SK-N-SH (cell line): Measurements from ENCODE around the gene RSPO4. TPM values are rescaled to one million over a fixed set of nuclear protein-coding genes. Genes with fewer than 3 reads are reported as not detected.
A peak's percentile ranks its signal among the peaks of the same experiment; 100 is the strongest.

Experiments
- CTCF ChIA-PET: fragments of 300-600, 350-600 bp; formaldehyde crosslinking; extraction: SDS; loops from one replicate; lab custom pipeline; 2021; lab: Yijun Ruan, JAX
- POLR2A ChIA-PET: fragments of 350-600 bp; sonication (Branson Sonifier 250); formaldehyde crosslinking; extraction: SDS; loops from one replicate; lab custom pipeline; 2020; ENCODE audit warnings: antibody characterized with exemption, inconsistent platforms; lab: Yijun Ruan, JAX
- DNase-seq: peaks from one replicate; pipeline ENCODE4 v3.0.0; 2012
- H2AFZ ChIP-seq: fragments of 200-600 bp; sonication (generic); 2 replicates; pipeline ENCODE4 v1.8.1; 2016; ENCODE audit warnings: antibody characterized with exemption, mild to moderate bottlenecking, low read depth
- H3F3A ChIP-seq: fragments of 200-600 bp; sonication (generic); replicated peaks from 2 replicates; pipeline ENCODE3; 2016; ENCODE audit warnings: antibody characterized with exemption, mild to moderate bottlenecking; ENCODE audit not compliant: insufficient read depth
- H3K27ac ChIP-seq, 2 experiments: fragments of 200-500 bp in 1 of 2; fragments of 200-600 bp in 1 of 2; sonication (Bioruptor generic) in 1 of 2; sonication (generic), shearing (Covaris generic) in 1 of 2; 2 replicates each; pipeline versions ENCODE4 v1.5.1 to v1.6.1; 2014 to 2016; ENCODE audit warnings: low read depth in 2 of 2, inconsistent platforms in 1 of 2, low read length in 1 of 2, mild to moderate bottlenecking in 1 of 2, mixed read lengths in 1 of 2
- H3K27me3 ChIP-seq: fragments of 200-600 bp; sonication (generic), shearing (Covaris generic); 2 replicates; pipeline ENCODE4 v1.6.1; 2016; ENCODE audit warnings: mixed run types; ENCODE audit not compliant: insufficient read depth
- H3K36me3 ChIP-seq, 2 experiments: fragments of 200-500 bp in 1 of 2; fragments of 200-600 bp in 1 of 2; sonication (Bioruptor generic) in 1 of 2; sonication (generic) in 1 of 2; replicated peaks in 1 of 2; 2 replicates each; pipeline versions ENCODE3 to v1.5.1; 2014 to 2016; ENCODE audit warnings: low read length in 1 of 2, mild to moderate bottlenecking in 1 of 2; ENCODE audit not compliant: insufficient read depth in 2 of 2, control insufficient read depth in 1 of 2
- H3K4me1 ChIP-seq, 2 experiments: fragments of 200-500 bp in 1 of 2; fragments of 200-600 bp in 1 of 2; sonication (Bioruptor generic) in 1 of 2; sonication (generic), shearing (Covaris generic) in 1 of 2; 2 replicates each; pipeline versions ENCODE4 v1.5.1 to v1.6.1; 2014 to 2016; ENCODE audit warnings: low read depth in 1 of 2, low read length in 1 of 2, mixed run types in 1 of 2; ENCODE audit not compliant: insufficient read depth in 2 of 2, control insufficient read depth in 1 of 2
- H3K4me2 ChIP-seq: fragments of 200-600 bp; sonication (generic), shearing (Covaris generic); 2 replicates; pipeline ENCODE4 v1.6.1; 2017; ENCODE audit warnings: mixed run types
- H3K4me3 ChIP-seq, 2 experiments: fragments of 200-500 bp in 1 of 2; fragments of 200-600 bp in 1 of 2; sonication (Bioruptor generic) in 1 of 2; sonication (generic), shearing (Covaris generic) in 1 of 2; 2 replicates each; pipeline versions ENCODE4 v1.5.1 to v1.8.1; 2014 to 2016; ENCODE audit warnings: low read depth in 2 of 2, inconsistent platforms in 1 of 2, low read length in 1 of 2, mild to moderate bottlenecking in 1 of 2, mixed read lengths in 1 of 2, moderate library complexity in 1 of 2
- H3K79me2 ChIP-seq: fragments of 200-600 bp; sonication (generic); 2 replicates; pipeline ENCODE4 v1.8.1; 2017; ENCODE audit warnings: mild to moderate bottlenecking; ENCODE audit not compliant: insufficient read depth
- H3K9ac ChIP-seq: fragments of 200-600 bp; sonication (generic); 2 replicates; pipeline ENCODE4 v1.6.1; 2017; ENCODE audit warnings: mixed run types
- H3K9me2 ChIP-seq: fragments of 200-600 bp; sonication (generic); 2 replicates; pipeline ENCODE4 v1.6.1; 2017; ENCODE audit warnings: mixed run types
- H3K9me3 ChIP-seq: fragments of 200-600 bp; sonication (generic); 2 replicates; pipeline ENCODE4 v1.6.1; 2017; ENCODE audit warnings: mixed run types, mild to moderate bottlenecking, moderate library complexity
- H4K20me1 ChIP-seq: fragments of 200-600 bp; sonication (generic); 2 replicates; pipeline ENCODE4 v1.6.1; 2017; ENCODE audit warnings: mild to moderate bottlenecking, mixed run types; ENCODE audit not compliant: insufficient read depth
- CTCF ChIP-seq: fragments of 200-600 bp; sonication (generic); IDR thresholded peaks from 2 replicates; pipeline ENCODE4 v1.6.1; 2017; ENCODE audit warnings: antibody characterized with exemption, mild to moderate bottlenecking, moderate library complexity
- EP300 ChIP-seq, 2 experiments: IDR thresholded peaks; 2 replicates each; pipeline versions ENCODE4 v1.4.0 to v1.6.1; 2012; ENCODE audit warnings: borderline replicate concordance in 1 of 2, low read depth in 1 of 2, low read length in 1 of 2
- FOSL2 ChIP-seq: IDR thresholded peaks from 2 replicates; pipeline ENCODE4 v1.4.0; 2012; ENCODE audit warnings: low read depth, mild to moderate bottlenecking, moderate library complexity, borderline replicate concordance
- MAX ChIP-seq: IDR thresholded peaks from 2 replicates; pipeline ENCODE4 v1.4.0; 2012; ENCODE audit warnings: low read depth
- MXI1 ChIP-seq: IDR thresholded peaks from 2 replicates; pipeline ENCODE4 v1.6.1; 2012; ENCODE audit warnings: mild to moderate bottlenecking, low read depth, low read length, improper control_type of control experiment
- RFX5 ChIP-seq: IDR thresholded peaks from 2 replicates; pipeline ENCODE4 v1.6.1; 2012; ENCODE audit warnings: mild to moderate bottlenecking, improper control_type of control experiment, low read length
- SMC3 ChIP-seq: IDR thresholded peaks from 2 replicates; pipeline ENCODE4 v1.6.1; 2012; ENCODE audit warnings: low read depth, low read length, improper control_type of control experiment
- TAF1 ChIP-seq: IDR thresholded peaks from 2 replicates; pipeline ENCODE4 v1.6.1; 2012; ENCODE audit warnings: low read depth, mild to moderate bottlenecking, low read length, moderate library complexity, borderline replicate concordance
- USF1 ChIP-seq: IDR thresholded peaks from 2 replicates; pipeline ENCODE4 v1.4.0; 2012; ENCODE audit warnings: low read depth, borderline replicate concordance
- USF2 ChIP-seq: fragments of 150-350 bp; IDR thresholded peaks from 2 replicates; pipeline ENCODE4 v1.6.1; 2017; ENCODE audit warnings: antibody characterized with exemption, low read length, low read depth, borderline replicate concordance
- ZBTB33 ChIP-seq: IDR thresholded peaks from 2 replicates; pipeline ENCODE4 v1.4.0; 2012; ENCODE audit warnings: low read depth, borderline replicate concordance
- WGBS: methylation state at CpG from one replicate; pipeline ENCODE4 v1.1.6; 2017; ENCODE audit warnings: low lambda C conversion rate; 5-methylcytosine and 5-hydroxymethylcytosine counted together
- polyA plus RNA-seq, 3 experiments: library from polyadenylated mRNA; depleted of rRNA; stranded (reverse); fragments of >200 nt; gene quantifications; 2 replicates each; pipeline ENCODE4 v1.2.3, GENCODE V29; 2012

RSPO4 gene
- polyA plus RNA-seq, 1 of the 3 experiments (the other 2 are of a cell fraction) = not detected

GRCh38 chr20:1034415-1034789 lies 32.3 kb upstream of the RSPO4 start (continued):
- TF ChIP-seq MAX (no peak), FOSL2 (no peak), TAF1 (no peak), USF2 (no peak), RFX5 (no peak), ZBTB33 (no peak), SMC3 (no peak), CTCF (no peak), MXI1 (no peak)

- Histone ChIP-seq H4K20me1 (no peaks in the 10 kb centered on the region), H3K36me3 (no peaks in the 10 kb centered on the region), H3K9ac (no peak overlapping the region), H3K27me3 (no peaks in the 10 kb centered on the region), H3F3A (no peaks in the 10 kb centered on the region), H3K9me2 (no peaks in the 10 kb centered on the region), H3K4me1 (no peaks in the 10 kb centered on the region), H3K9me3 (no peaks in the 10 kb centered on the region), H3K4me3 (no peak overlapping the region), H3K79me2 (no peaks in the 10 kb centered on the region), H3K4me2 (no peak overlapping the region), H2AFZ (no peak overlapping the region), H3K27ac (no peak overlapping the region)
- TF ChIP-seq EP300 (IDR thresholded peaks at IDR 0.05; ENCODE audit: borderline replicate concordance in 1 of 2, low read depth in 1 of 2, low read length in 1 of 2) (no peak), TAF1 (no peak), USF1 (0 out of 2 replicates have a peak, but pooled peaks have one; percentile 20)
- POLR2A ChIA-PET = no interaction called here
- WGBS = 23% methylated on average over 6 of the region's 6 CpGs
- no peak for DNase-seq
- CTCF ChIA-PET = interaction anchor here (1.2 kb wide), 1 partner anchor 11 kb away, joined by 3 read pairs; no protein-coding TSS in a partner anchor
Observed at GRCh38 chr20:1033751-1034414, 31.8 kb upstream of the RSPO4 start.
